ENCODE data around the gene CD28.
"Not testable (repeated sequence)": the region's sequence is repeated elsewhere in the genome, so short reads cannot be mapped to it uniquely, and the experiment has no call there.

The CD28 gene

GRCh38 chr2:203688798-203689197 lies 17.6 kb upstream of the CD28 start:
- DNase-seq: no peak

DNA sequence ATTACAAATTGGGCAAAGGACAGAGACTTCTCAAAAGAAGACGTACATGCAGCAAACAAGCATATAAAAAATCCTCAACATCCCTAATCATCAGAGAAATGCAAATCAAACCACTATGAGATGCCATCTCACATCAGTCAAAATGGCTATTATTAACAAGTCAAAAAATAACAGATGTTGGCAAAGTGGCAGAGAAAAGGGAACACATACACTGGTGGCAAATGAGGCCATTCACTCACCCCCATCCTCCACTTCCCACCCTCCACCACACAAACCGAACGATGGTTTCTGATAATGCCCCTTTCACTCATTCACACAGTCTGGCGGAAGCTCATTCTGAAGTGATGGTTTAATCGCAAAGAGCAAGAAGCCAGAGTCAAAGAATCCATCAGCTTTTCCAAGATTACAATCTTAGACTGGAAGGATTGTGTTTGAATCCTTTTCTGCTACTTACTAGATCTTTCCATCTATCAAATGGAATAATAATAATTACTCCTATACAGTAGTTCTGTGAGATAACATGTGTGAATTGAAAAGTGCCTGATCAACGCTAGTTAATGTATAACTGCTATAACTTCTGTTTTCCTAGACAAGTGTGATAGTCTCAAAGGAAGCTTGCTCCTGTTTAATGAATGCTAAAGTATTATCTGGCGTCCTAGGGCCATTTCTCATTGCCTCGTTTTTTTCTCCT lies 16.9 kb upstream of the CD28 start:
- DNase-seq: peak in 1 of 5 experiments; percentile 49

- no peak for DNase-seq
Observed at GRCh38 chr2:203690117-203690431, 16.4 kb upstream of the CD28 start.

- DNase-seq: no peak
Observed at GRCh38 chr2:203690441-203691047, 15.9 kb upstream of the CD28 start.

GRCh38 chr2:203691149-203691548 lies 15.3 kb upstream of the CD28 start:
- DNase-seq: no peak

DNA sequence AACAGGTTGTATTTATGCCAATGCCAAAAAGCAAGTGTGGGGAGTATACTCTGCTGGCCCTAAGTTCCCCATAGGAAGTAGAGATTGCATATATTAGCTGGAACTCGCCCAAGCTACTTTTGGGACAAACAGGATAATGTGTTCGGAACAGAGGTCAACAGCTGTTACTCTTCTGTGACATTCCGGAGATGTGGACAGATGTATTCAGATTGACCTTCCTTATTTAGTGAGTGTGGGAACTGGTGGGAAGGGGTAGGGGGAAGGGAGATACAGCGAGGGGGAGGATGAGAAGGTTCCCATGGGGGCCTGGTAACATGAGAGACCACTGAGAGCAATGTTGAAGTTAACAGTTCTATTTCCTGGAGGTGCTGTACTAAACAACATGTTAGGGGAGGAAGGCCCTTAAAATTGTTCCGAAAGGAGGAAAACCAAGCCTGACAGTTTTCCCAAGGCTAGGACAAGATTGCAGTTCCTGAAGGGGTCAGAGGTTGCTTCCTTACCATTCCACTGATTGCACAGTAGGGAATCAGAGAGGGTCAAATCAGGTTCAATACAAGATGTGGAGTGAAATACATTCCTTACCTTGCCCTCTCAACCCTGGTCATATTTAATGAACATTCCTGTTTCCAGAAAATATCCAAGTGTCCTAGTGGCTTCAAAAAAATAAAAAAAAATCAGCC lies 14.3 kb upstream of the CD28 start:
- DNase-seq: no peak

GRCh38 chr2:203693242-203693879 lies 13.1 kb upstream of the CD28 start:
- DNase-seq: peak in 1 of 5 experiments; percentile 73

DNA sequence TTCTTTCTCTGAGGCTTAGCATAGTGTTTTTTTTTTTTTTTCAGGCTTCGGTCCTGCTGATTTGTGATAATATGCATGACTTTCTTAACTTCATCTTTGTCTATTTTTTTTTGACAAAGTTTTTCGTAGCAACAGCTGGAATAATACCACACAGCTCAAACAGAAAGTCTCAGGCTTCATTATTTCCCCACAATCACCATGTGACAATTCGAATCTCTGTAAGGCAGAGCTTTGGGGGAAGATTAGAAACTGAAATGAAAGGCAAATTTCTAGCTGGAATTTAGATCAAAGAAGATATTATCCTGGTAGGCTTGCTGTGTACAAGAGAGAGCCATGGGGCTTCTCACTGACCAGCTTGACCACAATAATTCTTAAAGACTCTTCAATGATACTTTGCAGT lies 12.2 kb upstream of the CD28 start:
- peak in 1 of 5 experiments; percentile 67 for DNase-seq

DNA sequence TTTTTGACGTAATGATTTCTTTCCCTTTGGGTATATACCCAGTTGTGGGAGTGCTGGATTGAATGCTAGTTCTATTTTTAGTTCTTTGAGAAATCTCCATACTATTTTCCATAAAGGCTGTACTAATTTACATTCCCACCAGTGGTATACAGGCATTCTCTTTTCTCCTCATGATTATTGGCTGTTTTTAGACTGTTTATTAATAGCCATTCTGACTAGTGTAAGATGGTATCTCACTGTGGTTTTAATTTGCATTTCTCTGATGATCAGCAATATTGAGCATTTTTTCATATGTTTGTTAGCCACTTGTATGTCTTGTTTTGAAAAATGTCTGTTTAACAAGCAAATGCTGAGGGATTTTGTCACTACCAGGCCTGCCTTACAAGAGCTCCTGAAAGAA lies 9.2 kb upstream of the CD28 start:
- DNase-seq: no peak

GRCh38 chr2:203697763-203698162 lies 8.7 kb upstream of the CD28 start:
- not testable (repeated sequence) for DNase-seq

GRCh38 chr2:203698410-203698809 lies 8.0 kb upstream of the CD28 start:
- not testable (repeated sequence) for DNase-seq

GRCh38 chr2:203704430-203704829 lies 2.0 kb upstream of the CD28 start:
- DNase-seq: peak in 1 of 5 experiments; percentile 42

- peak in 3 of 5 experiments; percentile 22 to 83 (median 38) for DNase-seq
Observed at GRCh38 chr2:203705178-203705577, 1.3 kb upstream of the CD28 start.

- DNase-seq: peak in 1 of 5 experiments; percentile 57
Observed at GRCh38 chr2:203707530-203707929, 1.1 kb downstream of the CD28 start.

DNA sequence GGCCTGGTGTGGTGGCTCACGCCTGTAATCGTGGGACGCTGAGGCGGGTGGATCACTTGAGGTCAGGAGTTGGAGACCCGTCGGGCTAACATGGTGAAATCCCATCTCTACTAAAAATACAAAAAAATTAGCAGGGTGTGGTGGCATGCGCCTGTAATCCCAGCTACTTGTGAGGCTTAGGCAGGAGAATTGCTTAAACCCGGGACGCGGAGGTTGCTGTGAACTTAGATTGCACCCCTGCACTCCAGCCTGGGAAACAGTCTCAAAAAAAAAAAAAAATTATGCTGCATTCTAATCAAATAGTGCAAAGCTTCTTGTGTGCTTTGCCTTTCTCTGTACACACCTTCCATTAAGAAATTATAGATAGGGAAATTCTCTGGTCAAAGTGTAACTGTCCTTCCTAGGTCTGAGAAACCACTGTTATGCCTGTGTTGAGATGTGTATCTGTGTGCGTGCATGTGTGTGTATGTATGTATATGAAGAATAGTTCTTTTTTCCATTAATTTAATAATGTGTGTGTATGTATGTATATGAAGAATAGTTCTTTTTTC lies 2.5 kb downstream of the CD28 start:
- peak in 1 of 5 experiments; percentile 53 for DNase-seq

- no peak for DNase-seq
Observed at GRCh38 chr2:203709416-203710040, 3.1 kb downstream of the CD28 start.

- DNase-seq: peak in 1 of 5 experiments; percentile 61
Observed at GRCh38 chr2:203710226-203710625, 3.8 kb downstream of the CD28 start.

DNA sequence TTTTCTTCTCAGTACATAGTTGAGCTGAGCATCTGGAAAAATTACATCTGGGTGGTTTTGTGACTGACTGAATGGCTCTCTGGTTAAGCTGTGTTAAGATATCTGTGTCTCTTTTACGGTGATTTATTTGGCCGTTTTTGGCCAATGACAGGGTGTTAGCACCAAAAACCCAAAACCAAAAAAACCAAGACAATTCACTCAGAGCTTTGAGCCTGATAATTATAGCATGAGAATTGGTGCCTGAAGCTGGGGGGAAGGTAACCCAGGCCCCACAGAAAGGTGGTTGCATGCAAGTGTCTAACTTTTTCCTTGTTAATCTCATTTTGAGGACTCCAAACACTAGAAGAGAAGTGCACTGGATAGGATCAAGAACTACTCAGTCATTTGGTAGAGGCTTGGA lies 4.5 kb downstream of the CD28 start:
- DNase-seq: peak in 1 of 5 experiments; percentile 42

- peak in 1 of 5 experiments; percentile 75 for DNase-seq
Observed at GRCh38 chr2:203711399-203711798, 5.0 kb downstream of the CD28 start.

DNA sequence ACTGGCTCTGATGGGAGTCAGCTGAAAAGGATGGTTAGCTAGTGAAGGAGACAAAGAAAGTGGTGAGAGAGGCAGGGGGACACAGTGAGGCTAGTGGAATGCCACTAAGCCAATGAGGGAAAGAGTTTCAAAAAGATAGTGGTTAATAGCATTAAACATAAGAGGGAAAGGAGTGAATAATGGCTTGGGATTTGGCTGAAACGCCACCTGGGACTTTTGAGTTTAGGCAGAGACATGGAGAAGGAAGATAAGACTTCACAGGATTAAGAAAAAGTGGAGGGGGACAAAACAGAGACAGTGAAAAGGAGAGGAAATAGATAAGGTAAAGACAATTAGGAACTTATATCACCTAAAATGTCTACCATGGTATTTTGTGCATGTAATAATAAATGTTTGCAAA lies 6.9 kb downstream of the CD28 start:
- DNase-seq: no peak

- no peak for DNase-seq
Observed at GRCh38 chr2:203714112-203714511, 7.7 kb downstream of the CD28 start.

DNA sequence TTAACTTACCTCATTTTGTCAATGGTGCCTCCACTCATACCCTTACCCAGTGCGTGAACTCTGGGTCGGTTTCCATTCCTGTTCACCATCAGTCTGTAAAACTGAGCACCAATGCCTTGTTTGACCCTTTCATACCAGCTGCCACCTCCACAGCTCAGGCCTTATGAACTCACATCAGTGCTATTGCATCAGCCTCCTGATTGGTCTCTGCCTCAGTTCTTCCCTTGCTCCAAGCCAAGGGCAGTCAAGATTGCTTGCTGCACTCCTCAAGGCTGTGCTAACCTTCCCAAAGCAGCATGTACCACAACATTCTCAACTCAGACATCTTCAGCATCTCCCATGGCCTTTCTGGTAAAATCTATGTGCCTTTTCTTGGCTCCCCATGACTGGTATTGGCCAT lies 9.3 kb downstream of the CD28 start:
- DNase-seq: no peak

GRCh38 chr2:203718087-203718486 lies 11.6 kb downstream of the CD28 start:
- peak in 4 of 5 experiments; percentile 23 to 93 (median 59) for DNase-seq

All from T-helper 2 cell (primary cell).